ENCODE measurements around the gene RPUSD1.

DNA sequence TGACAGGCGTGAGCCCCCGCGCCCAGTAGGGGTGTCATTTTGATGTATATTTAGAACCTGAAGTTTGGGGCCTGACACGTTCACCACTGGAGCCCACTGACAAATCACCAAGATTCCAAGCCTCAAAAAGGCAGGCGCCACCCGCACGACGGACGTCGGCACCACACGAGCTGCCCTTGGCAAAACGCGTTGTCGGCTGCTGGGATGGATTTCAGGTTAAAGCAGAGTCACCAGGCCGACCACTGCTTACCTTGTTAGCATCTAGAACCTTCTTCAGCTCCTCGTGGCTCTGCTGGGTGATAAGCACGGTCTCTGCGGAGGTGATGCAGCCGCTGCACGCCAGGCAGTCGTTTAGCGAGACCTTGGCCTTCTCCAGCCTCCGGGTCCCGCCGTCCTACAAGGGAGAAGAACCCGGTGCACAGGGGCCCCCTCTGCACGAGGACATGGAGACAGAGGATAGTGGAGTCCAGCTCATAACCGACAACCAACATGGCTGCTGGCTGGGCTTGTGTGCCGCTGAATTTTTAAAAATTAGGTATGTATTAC, 51.2 kb downstream of the RPUSD1 start:
- no peak for TF ChIP-seq CTCF (IDR thresholded peaks at IDR 0.05)
- TF ChIP-seq POLR2A (IDR thresholded peaks at IDR 0.05) = no peak
